CD4-positive, CD25-positive, alpha-beta regulatory T cell (primary cell): ENCODE data around the gene RPS6KA2. TPM values are rescaled to one million over a fixed set of nuclear protein-coding genes. Genes with fewer than 3 reads are reported as not detected.
"Not testable (repeated sequence)": the region's sequence is repeated elsewhere in the genome, so short reads cannot be mapped to it uniquely, and the experiment has no call there.

ENCODE experiments used
- ATAC-seq, 2 donors: fragments of 150-1000 bp; cut with Tn5 transposase; one replicate each; pipeline ENCODE4 v1.10.0; 2021; ENCODE audit warnings: low read depth in 2 of 2, moderate number of reproducible peaks in 2 of 2, moderate library complexity in 1 of 2
- DNase-seq, 3 donors: peaks; one replicate each; pipeline versions ENCODE4 v3.0.0 to v3.0.0-alpha.2; 2012 to 2022; ENCODE audit warnings: mixed read lengths in 1 of 3
- H3K27ac ChIP-seq: one replicate; pipeline ENCODE4 v1.7.0; 2013; ENCODE audit warnings: mild to moderate bottlenecking, low read length; ENCODE audit not compliant: insufficient read depth, poor library complexity, severe bottlenecking
- H3K27me3 ChIP-seq: one replicate; pipeline ENCODE4 v1.7.0; 2013; ENCODE audit warnings: low read length; ENCODE audit not compliant: control insufficient read depth, insufficient read depth
- H3K36me3 ChIP-seq: one replicate; pipeline ENCODE4 v1.7.0; 2013; ENCODE audit warnings: mild to moderate bottlenecking, low read length, moderate library complexity; ENCODE audit not compliant: control insufficient read depth, insufficient read depth
- H3K4me1 ChIP-seq: 2 replicates; pipeline ENCODE4 v1.7.0; 2013; ENCODE audit warnings: mild to moderate bottlenecking, low read length; ENCODE audit not compliant: insufficient read depth, control insufficient read depth, poor library complexity, severe bottlenecking
- H3K4me3 ChIP-seq: one replicate; pipeline ENCODE4 v1.7.0; 2013; ENCODE audit warnings: low read depth, mild to moderate bottlenecking, low read length, moderate library complexity
- H3K9me3 ChIP-seq, 2 experiments: 1 replicate in 1 of 2; 2 replicates in 1 of 2; pipeline ENCODE4 v1.7.0; 2013; ENCODE audit warnings: low read length in 2 of 2, mild to moderate bottlenecking in 1 of 2, moderate library complexity in 1 of 2; ENCODE audit not compliant: control insufficient read depth in 2 of 2
- H3K27ac Mint-ChIP-seq, 3 donors: one replicate each; pipeline ENCODE4 v1.8.0; 2020 to 2022; ENCODE audit warnings: mild to moderate bottlenecking in 3 of 3, mixed read lengths in 3 of 3, moderate library complexity in 2 of 3
- H3K27me3 Mint-ChIP-seq: one replicate; pipeline ENCODE4 v1.8.0; 2022; ENCODE audit warnings: mild to moderate bottlenecking, mixed read lengths
- H3K36me3 Mint-ChIP-seq: one replicate; pipeline ENCODE4 v1.8.0; 2020; ENCODE audit warnings: mixed read lengths
- H3K4me1 Mint-ChIP-seq, 4 donors: one replicate each; pipeline ENCODE4 v1.8.0; 2020 to 2022; ENCODE audit warnings: mixed read lengths in 4 of 4, mild to moderate bottlenecking in 1 of 4
- H3K4me3 Mint-ChIP-seq, 4 donors: one replicate each; pipeline ENCODE4 v1.8.0; 2020 to 2022; ENCODE audit warnings: mild to moderate bottlenecking in 4 of 4, mixed read lengths in 4 of 4, moderate library complexity in 3 of 4
- H3K9me3 Mint-ChIP-seq, 7 donors: one replicate each; pipeline ENCODE4 v1.8.0; 2020 to 2022; ENCODE audit warnings: mixed read lengths in 7 of 7, mild to moderate bottlenecking in 3 of 7, moderate library complexity in 2 of 7
- polyA plus RNA-seq, 4 donors: library from polyadenylated mRNA; unstranded; fragments of 300-500 nt; fragmentation: Illumina TruSeq; gene quantifications; one replicate each; pipeline ENCODE4 v1.2.3, GENCODE V29; 2021
- total RNA-seq: library from RNA; stranded (reverse); gene quantifications from one replicate; pipeline ENCODE4 v1.2.3, GENCODE V29; 2022

The RPS6KA2 gene
- total and polyA plus RNA-seq, 5 donors from 2014 or later: 3.3 to 7.4 (median 5.2) TPM

DNA sequence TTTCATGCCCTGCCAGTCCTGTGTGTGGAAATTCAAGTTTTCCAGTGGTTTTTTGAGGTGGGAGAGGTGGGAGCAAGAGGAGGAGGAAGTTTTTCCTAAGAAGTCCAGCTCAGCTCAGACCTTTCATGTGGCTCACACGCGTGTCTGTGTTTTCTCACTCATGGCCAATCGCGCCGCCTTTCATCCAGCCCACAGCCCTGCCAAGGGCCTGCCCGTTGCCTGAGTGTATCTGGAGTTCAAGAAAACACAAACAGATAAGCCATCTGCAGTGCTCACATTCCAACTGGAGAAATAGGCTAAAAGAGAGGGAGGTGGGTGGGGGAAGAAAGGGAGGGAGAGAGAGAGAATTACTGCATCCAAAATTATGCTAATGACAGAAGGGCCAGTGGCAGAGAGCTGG, 231.7 kb downstream of the RPS6KA2 start:
- no peak overlapping the region for H3K27ac ChIP-seq
- H3K9me3 ChIP-seq: no peaks in the 10 kb centered on the region
- H3K4me1 Mint-ChIP-seq: peaks cover 0 to 2% (median 0%) of the 10 kb centered on the region in 4 donors
- H3K9me3 Mint-ChIP-seq: no peaks in the 10 kb centered on the region
- no peak overlapping the region for H3K4me3 ChIP-seq
- ATAC-seq: no peak
- DNase-seq: no peak
- peaks cover 16% of the 10 kb centered on the region for H3K27me3 Mint-ChIP-seq
- H3K27ac Mint-ChIP-seq: no peak overlapping the region
- H3K4me3 Mint-ChIP-seq: no peak overlapping the region
- H3K36me3 ChIP-seq: no peaks in the 10 kb centered on the region
- no peaks in the 10 kb centered on the region for H3K36me3 Mint-ChIP-seq
- H3K27me3 ChIP-seq: no peaks in the 10 kb centered on the region
- no peaks in the 10 kb centered on the region for H3K4me1 ChIP-seq

DNA sequence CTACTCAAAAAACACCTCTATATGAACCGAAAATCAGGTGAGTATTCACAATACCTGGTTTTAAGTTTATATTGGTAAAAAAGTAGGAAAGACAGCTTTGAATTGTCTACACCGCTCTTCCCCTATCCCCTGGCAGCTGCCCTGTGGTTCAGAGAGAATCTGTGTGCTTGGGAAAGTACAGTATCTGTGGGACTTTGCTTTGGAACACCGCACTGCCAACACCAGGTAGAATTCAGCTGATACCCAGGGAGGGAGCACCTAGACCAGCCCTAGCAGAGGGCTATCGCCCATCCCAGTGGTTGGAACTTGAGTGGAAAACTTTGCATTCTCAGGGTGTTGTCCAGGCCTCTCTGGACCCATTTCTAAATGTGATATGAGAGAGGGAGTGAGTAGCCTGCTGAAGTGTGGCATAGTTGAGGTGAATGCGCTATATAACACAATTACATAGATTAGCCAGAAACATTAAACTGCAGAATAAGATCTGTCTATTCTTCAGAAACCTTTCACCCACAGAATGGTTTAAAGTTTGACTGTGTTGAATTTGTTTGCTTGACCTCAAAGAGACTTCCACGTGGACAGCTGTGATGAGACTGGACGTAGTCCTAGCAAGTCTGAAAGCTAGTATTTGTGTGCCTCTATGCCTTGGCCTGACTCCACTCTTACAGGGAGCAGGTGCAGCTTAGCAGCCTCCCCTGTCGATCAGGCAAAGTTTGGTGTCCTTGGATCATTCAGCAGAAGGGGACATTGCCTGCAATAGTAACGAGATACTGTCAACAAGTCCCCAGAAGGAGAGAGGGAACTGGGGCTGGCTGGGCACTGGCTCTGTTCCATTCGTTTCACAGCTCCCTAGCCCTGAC, 232.8 kb downstream of the RPS6KA2 start:
- no peak overlapping the region for H3K4me3 ChIP-seq
- no peak overlapping the region for H3K27ac ChIP-seq
- no peaks in the 10 kb centered on the region for H3K9me3 ChIP-seq
- H3K9me3 Mint-ChIP-seq: no peaks in the 10 kb centered on the region
- H3K27me3 Mint-ChIP-seq: peaks cover 14% of the 10 kb centered on the region
- H3K4me3 Mint-ChIP-seq: no peak overlapping the region
- no peaks in the 10 kb centered on the region for H3K36me3 ChIP-seq
- DNase-seq: no peak
- no peak overlapping the region for H3K27ac Mint-ChIP-seq
- no peaks in the 10 kb centered on the region for H3K27me3 ChIP-seq
- no peaks in the 10 kb centered on the region for H3K4me1 ChIP-seq
- peaks cover 0 to 2% (median 0%) of the 10 kb centered on the region in 4 donors for H3K4me1 Mint-ChIP-seq
- no peaks in the 10 kb centered on the region for H3K36me3 Mint-ChIP-seq
- no peak for ATAC-seq

DNA sequence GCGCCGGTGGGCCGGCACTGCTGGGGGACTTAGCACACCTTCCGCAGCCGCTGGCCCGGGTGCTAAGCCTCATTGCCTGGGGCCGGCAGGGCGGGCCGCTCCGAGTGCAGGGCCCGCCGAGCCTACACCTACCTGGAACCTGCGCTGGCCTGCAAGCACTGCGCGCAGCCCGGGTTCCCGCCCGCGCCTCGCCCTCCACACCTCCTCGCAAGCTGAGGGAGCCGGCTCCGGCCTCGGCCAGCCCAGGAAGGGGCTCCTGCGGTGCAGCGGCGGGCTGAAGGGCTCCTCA, 233.6 kb downstream of the RPS6KA2 start:
- Mint-ChIP-seq H3K36me3 (no peaks in the 10 kb centered on the region), H3K4me3 (no peak overlapping the region), H3K27ac (no peak overlapping the region), H3K27me3 (peaks cover 12% of the 10 kb centered on the region), H3K9me3 (no peaks in the 10 kb centered on the region), H3K4me1 (peaks cover 0 to 2% (median 0%) of the 10 kb centered on the region in 4 donors)
- no peaks in the 10 kb centered on the region for H3K27me3 ChIP-seq
- no peak overlapping the region for H3K27ac ChIP-seq
- DNase-seq: no peak
- no peaks in the 10 kb centered on the region for H3K36me3 ChIP-seq
- H3K4me3 ChIP-seq: no peak overlapping the region
- H3K4me1 ChIP-seq: no peaks in the 10 kb centered on the region
- ATAC-seq: no peak
- H3K9me3 ChIP-seq: no peaks in the 10 kb centered on the region

DNA sequence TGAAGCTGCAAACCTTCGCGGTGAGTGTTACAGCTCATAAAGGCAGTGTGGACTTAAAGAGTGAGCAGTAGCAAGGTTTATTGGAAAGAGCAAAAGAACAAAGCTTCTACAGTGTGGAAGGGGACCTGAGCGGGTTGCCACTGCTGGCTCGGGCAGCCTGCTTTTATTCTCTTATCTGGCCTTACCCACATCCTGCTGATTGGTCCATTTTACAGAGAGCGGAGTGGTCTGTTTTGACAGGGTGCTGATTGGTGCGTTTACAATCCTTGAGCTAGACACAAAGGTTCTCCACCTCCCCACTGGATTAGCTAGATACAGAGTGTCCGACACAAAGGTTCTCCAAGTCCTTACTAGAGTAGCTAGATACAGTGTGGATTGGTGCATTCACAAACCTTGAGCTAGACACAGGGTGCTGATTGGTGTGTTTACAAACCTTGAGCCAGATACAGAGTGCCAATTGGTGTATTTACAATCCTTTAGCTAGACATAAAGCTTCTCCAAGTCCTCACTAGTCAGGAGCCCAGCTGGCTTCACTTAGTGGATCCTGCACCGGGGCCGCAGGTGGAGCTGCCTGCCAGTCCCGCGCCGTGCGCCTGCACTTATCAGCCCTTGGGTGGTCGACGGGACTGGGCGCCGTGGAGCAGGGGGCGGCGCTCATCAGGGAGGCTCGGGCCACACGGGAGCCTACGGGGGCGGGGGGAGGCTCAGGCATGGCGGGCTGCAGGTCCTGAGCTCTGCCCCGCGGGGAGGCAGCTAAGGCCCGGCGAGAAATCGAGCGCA, 234.1 kb downstream of the RPS6KA2 start:
- not testable (repeated sequence) for H3K36me3 ChIP-seq, H3K27ac Mint-ChIP-seq, H3K4me1 ChIP-seq, H3K4me1 Mint-ChIP-seq, H3K4me3 ChIP-seq, H3K27me3 ChIP-seq, DNase-seq, H3K27ac ChIP-seq, H3K4me3 Mint-ChIP-seq, H3K9me3 ChIP-seq, H3K36me3 Mint-ChIP-seq, H3K9me3 Mint-ChIP-seq, ATAC-seq
- peaks cover 12% of the 10 kb centered on the region for H3K27me3 Mint-ChIP-seq

DNA sequence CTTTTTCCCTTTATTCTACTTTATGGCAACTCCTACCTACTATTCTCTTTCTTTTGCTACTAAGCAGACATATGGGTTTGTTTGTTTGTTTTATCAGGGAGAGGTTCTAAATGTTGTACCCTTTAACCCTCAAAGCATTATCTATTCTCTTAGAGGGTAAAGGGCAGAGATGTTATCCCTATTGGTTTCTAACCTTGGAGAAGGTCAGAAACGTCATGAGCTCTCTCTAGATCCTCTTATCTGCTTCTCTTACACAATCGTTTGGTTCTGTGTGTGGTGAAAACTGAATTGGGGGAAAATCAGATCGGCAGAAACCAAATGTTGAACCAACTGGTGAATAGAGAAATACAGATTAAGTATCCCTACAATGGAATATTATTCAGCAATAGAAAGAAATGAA, 237.9 kb downstream of the RPS6KA2 start:
- Mint-ChIP-seq H3K27me3 (peaks cover 10% of the 10 kb centered on the region), H3K27ac (no peak overlapping the region), H3K9me3 (no peaks in the 10 kb centered on the region), H3K36me3 (no peaks in the 10 kb centered on the region), H3K4me3 (no peak overlapping the region), H3K4me1 (peaks cover 0 to 9% (median 2%) of the 10 kb centered on the region in 4 donors)
- Histone ChIP-seq H3K36me3 (no peaks in the 10 kb centered on the region), H3K9me3 (no peaks in the 10 kb centered on the region), H3K4me3 (no peak overlapping the region), H3K27me3 (no peaks in the 10 kb centered on the region), H3K4me1 (no peaks in the 10 kb centered on the region), H3K27ac (no peak overlapping the region)
- DNase-seq (no peak), ATAC-seq (no peak)

DNA sequence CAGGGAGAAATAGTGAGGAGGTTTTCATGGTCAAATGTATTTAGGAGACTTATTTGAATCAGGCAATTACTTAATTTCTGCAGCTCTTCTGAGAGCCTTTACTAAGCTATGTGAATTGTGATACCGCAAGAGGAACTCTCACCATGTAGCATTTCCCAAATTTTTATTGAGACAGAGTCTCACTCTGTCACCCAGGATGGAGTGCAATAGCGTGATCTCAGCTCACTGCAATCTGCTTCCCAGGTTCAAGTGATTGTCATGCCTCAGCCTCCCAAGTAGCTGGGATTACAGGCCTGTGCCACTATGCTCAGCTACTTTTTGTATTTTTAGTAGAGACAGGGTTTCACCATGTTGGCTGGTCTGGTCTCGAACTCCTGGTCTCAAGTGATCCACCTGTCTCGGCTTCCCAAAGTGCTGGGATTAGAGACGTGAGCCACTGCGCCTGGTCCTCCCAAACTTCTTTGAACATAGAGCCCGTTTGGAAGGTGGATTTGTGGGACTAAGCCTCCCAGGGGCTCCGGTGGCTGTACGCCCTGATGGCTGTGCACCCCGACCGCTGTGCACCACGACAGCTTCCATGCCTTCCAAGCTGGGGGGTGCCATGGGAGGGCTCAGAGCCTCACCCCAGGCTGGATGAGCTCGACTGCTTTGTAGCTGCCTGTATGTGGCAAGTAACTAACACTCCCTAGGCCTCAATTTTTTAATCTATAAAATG, 238.6 kb downstream of the RPS6KA2 start:
- Histone ChIP-seq H3K36me3 (no peaks in the 10 kb centered on the region), H3K4me1 (peaks cover 5% of the 10 kb centered on the region), H3K9me3 (no peaks in the 10 kb centered on the region), H3K27me3 (no peaks in the 10 kb centered on the region), H3K4me3 (no peak overlapping the region), H3K27ac (no peak overlapping the region)
- Mint-ChIP-seq H3K36me3 (no peaks in the 10 kb centered on the region), H3K4me1 (peaks cover 0 to 9% (median 5%) of the 10 kb centered on the region in 4 donors), H3K27ac (no peak overlapping the region), H3K4me3 (no peak overlapping the region), H3K9me3 (no peaks in the 10 kb centered on the region), H3K27me3 (peaks cover 7% of the 10 kb centered on the region)
- DNase-seq: no peak
- ATAC-seq: no peak

DNA sequence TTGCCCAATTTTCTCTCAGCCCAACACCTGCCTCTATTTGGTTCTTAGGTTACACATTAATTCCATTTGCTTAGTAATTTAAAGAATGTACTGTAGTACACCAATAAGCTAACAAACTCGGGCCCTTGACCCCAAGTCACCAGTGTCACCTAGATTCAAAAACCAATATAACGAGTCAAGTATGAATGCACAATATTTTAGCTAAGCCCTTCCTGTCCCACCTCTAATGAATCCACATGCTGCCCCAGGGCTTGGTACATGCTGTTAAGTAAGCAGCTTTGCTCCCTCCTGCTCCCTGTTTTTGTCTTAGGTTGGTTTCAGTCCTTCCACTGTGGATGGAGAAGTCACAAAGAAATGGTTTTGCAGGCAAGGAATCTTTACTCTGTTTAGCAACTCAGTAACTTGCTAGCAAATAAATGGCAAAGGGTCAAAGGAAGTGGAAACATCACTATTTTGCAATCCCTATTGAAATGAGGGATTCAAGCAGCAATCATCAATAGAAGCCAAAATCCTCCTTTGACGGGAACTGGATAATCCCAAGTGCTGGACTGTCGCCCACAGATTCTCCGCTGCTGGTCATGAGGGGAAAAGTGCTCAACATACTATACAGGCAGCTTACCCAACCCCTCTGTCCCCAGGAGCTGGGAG, 239.3 kb downstream of the RPS6KA2 start:
- no peak for DNase-seq
- Mint-ChIP-seq H3K4me1 (peaks cover 0 to 9% (median 5%) of the 10 kb centered on the region in 4 donors), H3K36me3 (no peaks in the 10 kb centered on the region), H3K9me3 (no peaks in the 10 kb centered on the region), H3K4me3 (peak overlapping the region in 1 of 4 donors; percentile 27), H3K27ac (no peak overlapping the region), H3K27me3 (peaks cover 7% of the 10 kb centered on the region)
- Histone ChIP-seq H3K9me3 (no peaks in the 10 kb centered on the region), H3K27me3 (no peaks in the 10 kb centered on the region), H3K36me3 (no peaks in the 10 kb centered on the region), H3K27ac (no peak overlapping the region), H3K4me1 (peaks cover 5% of the 10 kb centered on the region), H3K4me3 (no peak overlapping the region)
- no peak for ATAC-seq
